NCI-H69 (cell line): Measurements from ENCODE around the gene ADAM12.

Source experiments
- DNase-seq: peaks from one replicate; lab custom pipeline; 2025; lab: John Stamatoyannopoulos, UW

ADAM12 gene

GRCh38 chr10:126081841-126082466 is 306.3 kb downstream of the ADAM12 start:
- DNase-seq = no peak

GRCh38 chr10:126080879-126081411 is 307.3 kb downstream of the ADAM12 start:
- DNase-seq = no peak

- no peak for DNase-seq
These were observed 307.9 kb downstream of the ADAM12 start for GRCh38 chr10:126080291-126080825.

- DNase-seq = no peak
These were observed 313.3 kb downstream of the ADAM12 start for GRCh38 chr10:126075009-126075408.

- no peak for DNase-seq
These were observed 314.0 kb downstream of the ADAM12 start for GRCh38 chr10:126074291-126074690.

GRCh38 chr10:126073606-126074005 is 314.7 kb downstream of the ADAM12 start:
- DNase-seq = no peak

- DNase-seq = no peak
These were observed 315.7 kb downstream of the ADAM12 start for GRCh38 chr10:126072622-126073021.

- no peak for DNase-seq
These were observed 317.6 kb downstream of the ADAM12 start for GRCh38 chr10:126070476-126071215.

GRCh38 chr10:126068322-126068721 is 320.0 kb downstream of the ADAM12 start:
- no peak for DNase-seq

- DNase-seq = no peak
These were observed 321.8 kb downstream of the ADAM12 start for GRCh38 chr10:126066456-126066855.

GRCh38 chr10:126065751-126066377 is 322.4 kb downstream of the ADAM12 start:
- no peak for DNase-seq

- DNase-seq = no peak
These were observed 323.8 kb downstream of the ADAM12 start for GRCh38 chr10:126064512-126064911.

GRCh38 chr10:126063353-126063791 is 324.9 kb downstream of the ADAM12 start:
- no peak for DNase-seq

GRCh38 chr10:126062131-126063032 is 325.9 kb downstream of the ADAM12 start:
- DNase-seq = peak; percentile 28

- DNase-seq = no peak
These were observed 326.8 kb downstream of the ADAM12 start for GRCh38 chr10:126061526-126061925.

- no peak for DNase-seq
These were observed 327.9 kb downstream of the ADAM12 start for GRCh38 chr10:126060261-126060931.

- peak; percentile 23 for DNase-seq
These were observed 329.0 kb downstream of the ADAM12 start for GRCh38 chr10:126059076-126059826.

GRCh38 chr10:126058507-126058906 is 329.8 kb downstream of the ADAM12 start:
- peak; percentile 88 for DNase-seq

GRCh38 chr10:126058104-126058503 is 330.2 kb downstream of the ADAM12 start:
- peak; percentile 85 for DNase-seq

GRCh38 chr10:126057494-126057893 is 330.8 kb downstream of the ADAM12 start:
- peak; percentile 10 for DNase-seq
